ENCODE measurements around the gene ACOT13.
A peak's percentile ranks its signal among the peaks of the same experiment; 100 is the strongest.

ACOT13 gene

DNA sequence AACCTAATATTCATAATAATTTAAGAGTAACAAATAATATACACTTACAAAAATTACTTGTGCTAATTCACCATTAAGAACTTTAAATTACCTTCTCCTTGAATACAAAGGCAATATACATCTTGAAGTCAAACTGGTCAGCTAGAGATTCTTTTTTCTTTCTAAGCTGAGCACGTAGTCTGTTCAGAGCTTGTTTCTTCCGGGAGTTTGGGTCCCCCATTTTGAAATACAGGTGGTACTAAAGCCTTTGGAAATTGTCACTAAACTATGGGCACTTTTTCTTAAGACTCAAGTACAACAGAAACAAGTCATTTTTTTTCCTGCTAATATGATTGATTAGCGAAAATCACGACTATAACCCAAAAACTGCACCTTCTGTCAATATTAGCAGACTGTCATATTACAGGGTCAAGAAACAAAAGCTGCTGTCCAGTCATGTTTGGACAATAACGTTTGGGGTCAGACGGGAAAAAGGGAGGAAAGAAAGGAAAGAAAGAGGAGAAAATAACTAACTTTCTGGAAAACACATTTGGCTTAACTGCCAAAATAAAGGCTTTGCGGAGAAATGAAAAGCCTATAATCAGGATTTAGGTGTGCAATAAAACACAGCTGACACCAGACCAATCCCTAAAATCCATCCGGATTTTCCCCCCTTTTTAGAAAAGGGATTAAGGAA lies 51.7 kb downstream of the ACOT13 start:
- Histone ChIP-seq H3K36me3 (replicated peaks in 1 of 2; ENCODE audit: control insufficient read depth in 2 of 2, insufficient read depth in 2 of 2, low read length in 2 of 2) (peaks cover 2 to 59% of the 10 kb centered on the region in 2 donors), H2AK5ac (ENCODE audit: low read depth, low read length) (no peak overlapping the region), H3K9me3 (replicated peaks in 1 of 2; ENCODE audit: control insufficient read depth in 2 of 2, insufficient read depth in 1 of 2, low read depth in 1 of 2, low read length in 2 of 2) (no peaks in the 10 kb centered on the region), H2AFZ (ENCODE audit: low read length) (no peak overlapping the region), H3K9ac (ENCODE audit: low read depth, low read length, poor library complexity) (no peak overlapping the region), H3K4ac (ENCODE audit: low read length) (no peak overlapping the region), H2BK15ac (ENCODE audit: low read length) (no peak overlapping the region), H3K4me3 (ENCODE audit: low read length in 2 of 2) (peak overlapping the region; percentile 22 to 79), H3K18ac (ENCODE audit: low read length) (no peak overlapping the region), H3K4me2 (ENCODE audit: insufficient read depth, low read length, poor library complexity, severe bottlenecking) (peak overlapping the region; percentile 66), H2BK5ac (ENCODE audit: low read length) (no peak overlapping the region), H3K4me1 (ENCODE audit: control insufficient read depth in 2 of 2, insufficient read depth in 1 of 2, low read depth in 1 of 2, low read length in 2 of 2) (peaks cover 0 to 1% of the 10 kb centered on the region in 2 donors), H4K8ac (ENCODE audit: low read depth, low read length) (no peak overlapping the region), H2BK120ac (ENCODE audit: low read depth, low read length) (no peak overlapping the region), H3K27me3 (ENCODE audit: control insufficient read depth in 3 of 3, insufficient read depth in 3 of 3, low read depth in 1 of 3, low read length in 3 of 3) (no peaks in the 10 kb centered on the region), H3K27ac (replicated peaks; ENCODE audit: low read length) (no peak overlapping the region), H3K14ac (ENCODE audit: low read length) (no peak overlapping the region), H4K91ac (ENCODE audit: low read depth, low read length, poor library complexity) (no peak overlapping the region), H3K79me1 (ENCODE audit: low read depth, low read length) (no peaks in the 10 kb centered on the region), H2BK12ac (ENCODE audit: low read length) (no peak overlapping the region), H3K23ac (ENCODE audit: low read depth, low read length, poor library complexity) (no peak overlapping the region)
- WGBS, 2 donors (ENCODE audit: extremely low coverage in 2 of 2, insufficient read length in 2 of 2, insufficient replicate concordance in 1 of 2) = no CpG with 5 or more reads among the region's 8 CpGs
- DNase-seq (ENCODE audit: low spot score) = no peak

DNA sequence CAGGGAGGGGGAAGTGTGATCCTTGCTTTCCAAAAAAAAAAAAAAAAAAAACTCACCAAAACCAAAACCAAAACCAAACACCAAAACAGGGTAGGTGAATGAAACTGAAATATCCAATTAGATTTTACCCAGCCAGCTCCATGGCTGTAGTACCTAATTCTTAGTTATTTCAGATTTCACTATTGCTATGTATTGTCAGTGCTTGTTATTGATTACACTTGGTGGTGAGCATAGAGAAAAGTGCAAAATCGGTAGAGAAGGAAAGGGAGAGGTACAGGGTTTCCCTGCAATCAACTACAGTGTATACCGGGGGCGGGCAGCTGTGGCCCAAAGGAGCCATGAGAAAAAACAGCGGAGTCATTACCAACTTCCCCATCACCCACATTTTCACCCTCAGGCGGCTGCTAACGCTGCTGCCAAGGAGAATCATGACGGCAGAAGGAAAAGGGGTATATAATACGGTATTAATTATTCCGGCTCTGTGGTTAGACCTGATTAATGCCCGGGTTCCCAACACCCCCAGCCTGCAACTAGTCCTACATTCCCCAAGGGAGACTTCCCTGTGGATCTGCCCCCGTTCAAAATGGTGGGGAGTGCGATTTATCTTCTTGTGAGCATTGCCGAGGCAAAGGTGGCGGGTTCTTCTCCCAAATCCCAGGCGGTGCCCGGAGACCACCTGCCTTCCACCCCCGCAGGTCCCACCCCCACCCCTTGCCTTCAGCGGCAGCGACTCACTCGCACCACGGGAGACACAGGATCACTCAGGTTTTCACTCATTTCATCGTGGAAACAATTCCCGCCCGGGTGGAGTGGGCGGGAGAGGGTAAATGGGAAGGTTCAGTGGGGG lies 52.5 kb downstream of the ACOT13 start, which contains the start of gene C6orf62:
TSS of gene C6orf62 (minus strand) at position 30 of the 847 bp plus-strand sequence. CDS start 486 bp downstream, outside the sequence.
- H3K27me3 ChIP-seq (ENCODE audit: control insufficient read depth in 3 of 3, insufficient read depth in 3 of 3, low read depth in 1 of 3, low read length in 3 of 3) = no peaks in the 10 kb centered on the region
- no peak within 1 kb of the TSS for H4K8ac ChIP-seq (ENCODE audit: low read depth, low read length)
- H3K4me3 ChIP-seq (ENCODE audit: low read length in 2 of 2) = peak within 1 kb of the TSS; percentile 79 to 98

DNA sequence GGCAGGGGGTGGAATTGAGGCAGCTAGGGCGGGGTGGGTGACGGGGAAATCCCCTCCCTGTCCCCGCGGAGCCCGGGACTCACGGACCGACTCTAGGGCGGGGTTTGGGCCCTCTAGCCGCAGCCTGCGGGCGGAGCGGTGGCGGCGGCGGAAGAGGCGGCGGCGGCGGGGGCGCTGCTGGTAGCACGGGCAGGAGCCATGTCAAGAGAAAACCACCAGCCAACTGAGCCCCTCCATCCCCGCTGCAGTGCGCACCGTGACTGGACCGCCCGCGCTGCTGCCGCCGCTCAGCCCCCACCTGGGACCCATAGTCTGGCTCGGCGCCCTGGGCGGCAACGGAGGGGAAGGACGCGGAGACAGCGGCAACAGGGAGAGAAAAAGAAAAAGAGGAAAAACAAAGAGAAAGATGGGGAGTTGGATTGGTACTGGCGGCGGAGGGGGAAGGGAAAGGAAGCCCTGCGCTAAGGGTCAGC lies 53.3 kb downstream of the ACOT13 start:
- Histone ChIP-seq H2BK12ac (ENCODE audit: low read length) (no peak overlapping the region), H2BK120ac (ENCODE audit: low read depth, low read length) (no peak overlapping the region), H3K36me3 (replicated peaks in 1 of 2; ENCODE audit: control insufficient read depth in 2 of 2, insufficient read depth in 2 of 2, low read length in 2 of 2) (peaks cover 0 to 43% of the 10 kb centered on the region in 2 donors), H3K9me3 (replicated peaks in 1 of 2; ENCODE audit: control insufficient read depth in 2 of 2, insufficient read depth in 1 of 2, low read depth in 1 of 2, low read length in 2 of 2) (no peaks in the 10 kb centered on the region), H4K91ac (ENCODE audit: low read depth, low read length, poor library complexity) (no peak overlapping the region), H2BK15ac (ENCODE audit: low read length) (no peak overlapping the region), H3K27me3 (ENCODE audit: control insufficient read depth in 3 of 3, insufficient read depth in 3 of 3, low read depth in 1 of 3, low read length in 3 of 3) (no peaks in the 10 kb centered on the region), H3K9ac (ENCODE audit: low read depth, low read length, poor library complexity) (peak overlapping the region; percentile 99), H3K18ac (ENCODE audit: low read length) (peak overlapping the region; percentile 94), H3K14ac (ENCODE audit: low read length) (peak overlapping the region; percentile 71), H2AFZ (ENCODE audit: low read length) (peak overlapping the region; percentile 83), H3K4me1 (ENCODE audit: control insufficient read depth in 2 of 2, insufficient read depth in 1 of 2, low read depth in 1 of 2, low read length in 2 of 2) (peaks cover 0 to 1% of the 10 kb centered on the region in 2 donors), H4K8ac (ENCODE audit: low read depth, low read length) (no peak overlapping the region), H2BK5ac (ENCODE audit: low read length) (peak overlapping the region; percentile 93), H3K4me2 (ENCODE audit: insufficient read depth, low read length, poor library complexity, severe bottlenecking) (peak overlapping the region; percentile 54), H3K4me3 (ENCODE audit: low read length in 2 of 2) (peak overlapping the region; percentile 79 to 98), H3K4ac (ENCODE audit: low read length) (peak overlapping the region; percentile 66), H3K23ac (ENCODE audit: low read depth, low read length, poor library complexity) (peak overlapping the region; percentile 85), H2AK5ac (ENCODE audit: low read depth, low read length) (peak overlapping the region; percentile 97), H3K27ac (replicated peaks; ENCODE audit: low read length) (peak overlapping the region; percentile 95), H3K79me1 (ENCODE audit: low read depth, low read length) (no peaks in the 10 kb centered on the region)
- WGBS, 2 donors (ENCODE audit: extremely low coverage in 2 of 2, insufficient read length in 2 of 2, insufficient replicate concordance in 1 of 2) = no CpG with 5 or more reads among the region's 39 CpGs
- DNase-seq (ENCODE audit: low spot score) = peak; percentile 32

More for the DNA sequence above, 52.5 kb downstream of the ACOT13 start, which contains the start of gene C6orf62:
- Histone ChIP-seq H3K14ac (ENCODE audit: low read length) (no peak within 1 kb of the TSS), H2BK15ac (ENCODE audit: low read length) (no peak within 1 kb of the TSS), H3K36me3 (replicated peaks in 1 of 2; ENCODE audit: control insufficient read depth in 2 of 2, insufficient read depth in 2 of 2, low read length in 2 of 2) (peaks cover 0 to 51% of the 10 kb centered on the region in 2 donors), H2BK12ac (ENCODE audit: low read length) (no peak within 1 kb of the TSS), H3K4ac (ENCODE audit: low read length) (no peak within 1 kb of the TSS), H2AFZ (ENCODE audit: low read length) (peak within 1 kb of the TSS; percentile 83), H2BK120ac (ENCODE audit: low read depth, low read length) (no peak within 1 kb of the TSS), H3K27ac (replicated peaks; ENCODE audit: low read length) (no peak within 1 kb of the TSS), H3K23ac (ENCODE audit: low read depth, low read length, poor library complexity) (peak within 1 kb of the TSS; percentile 85), H3K18ac (ENCODE audit: low read length) (peak within 1 kb of the TSS; percentile 94), H3K79me1 (ENCODE audit: low read depth, low read length) (no peaks in the 10 kb centered on the region), H4K91ac (ENCODE audit: low read depth, low read length, poor library complexity) (no peak within 1 kb of the TSS), H3K4me2 (ENCODE audit: insufficient read depth, low read length, poor library complexity, severe bottlenecking) (peak within 1 kb of the TSS; percentile 66), H3K9me3 (replicated peaks in 1 of 2; ENCODE audit: control insufficient read depth in 2 of 2, insufficient read depth in 1 of 2, low read depth in 1 of 2, low read length in 2 of 2) (no peaks in the 10 kb centered on the region), H3K4me1 (ENCODE audit: control insufficient read depth in 2 of 2, insufficient read depth in 1 of 2, low read depth in 1 of 2, low read length in 2 of 2) (peaks cover 0 to 1% of the 10 kb centered on the region in 2 donors), H2BK5ac (ENCODE audit: low read length) (peak within 1 kb of the TSS; percentile 93), H3K9ac (ENCODE audit: low read depth, low read length, poor library complexity) (peak within 1 kb of the TSS; percentile 99), H2AK5ac (ENCODE audit: low read depth, low read length) (no peak within 1 kb of the TSS)
- DNase-seq (ENCODE audit: low spot score) = peak; percentile 6
- no CpG with 5 or more reads among the region's 25 CpGs for WGBS, 2 donors (ENCODE audit: extremely low coverage in 2 of 2, insufficient read length in 2 of 2, insufficient replicate concordance in 1 of 2)

Data from neuronal stem cell (in vitro differentiated cells).